ENCODE data around the gene TAS2R38.

Gene TAS2R38

DNA sequence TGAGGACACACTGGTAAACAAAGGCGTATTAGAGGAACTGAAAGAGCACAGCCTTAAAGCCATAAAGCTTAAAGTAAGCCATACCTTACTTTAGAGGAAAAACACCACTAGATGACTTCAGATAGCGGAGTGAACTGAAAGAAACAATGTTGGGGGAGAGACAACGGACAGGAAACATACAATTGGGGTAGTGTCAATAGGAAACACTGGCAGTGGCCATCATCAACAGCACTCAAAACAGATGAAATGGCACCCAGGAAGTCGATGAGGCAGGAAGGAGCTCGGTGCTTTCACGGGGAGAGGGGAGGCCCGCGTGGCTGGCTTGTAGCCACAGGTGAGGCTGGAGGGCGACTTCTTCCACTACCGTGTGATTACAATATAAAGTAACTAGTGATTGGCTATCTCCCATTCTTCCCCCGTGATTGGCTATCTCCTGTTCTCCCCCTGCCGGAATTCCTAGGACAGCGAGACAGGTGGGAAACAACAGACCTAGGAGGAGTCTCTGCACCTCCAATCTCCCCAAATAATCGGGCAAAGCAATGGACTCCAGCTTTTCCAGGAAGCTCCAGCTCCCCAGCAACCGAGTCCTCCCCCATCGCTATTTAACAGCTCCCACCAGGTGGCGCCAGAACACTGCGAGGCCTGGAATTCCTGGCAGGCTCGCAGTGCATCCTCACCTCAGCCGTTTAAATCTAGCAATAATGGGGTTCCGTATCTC, 2.4 kb upstream of the TAS2R38 start:
- DNase-seq (peak; percentile 84), ATAC-seq (peak; percentile 75)

DNA sequence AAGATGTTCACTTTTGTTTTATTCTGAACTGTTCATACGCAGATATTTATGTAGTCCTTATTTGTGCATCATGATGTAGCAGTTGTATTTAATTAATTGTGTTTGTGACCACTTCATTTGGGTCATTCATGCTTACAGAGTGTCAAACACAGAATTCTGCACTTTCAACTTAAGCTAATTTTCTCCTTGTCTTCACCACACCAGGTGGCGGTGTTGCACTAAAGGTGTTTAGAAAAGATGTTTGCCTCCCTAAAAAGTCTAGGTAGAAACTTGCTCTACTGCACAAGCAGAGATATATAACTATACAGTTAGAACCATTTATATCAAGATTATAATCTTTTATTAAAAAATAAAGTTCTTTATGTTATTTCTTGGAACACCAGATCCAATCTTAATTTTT, 1.3 kb upstream of the TAS2R38 start:
- ATAC-seq = no peak
- no peak for DNase-seq

DNA sequence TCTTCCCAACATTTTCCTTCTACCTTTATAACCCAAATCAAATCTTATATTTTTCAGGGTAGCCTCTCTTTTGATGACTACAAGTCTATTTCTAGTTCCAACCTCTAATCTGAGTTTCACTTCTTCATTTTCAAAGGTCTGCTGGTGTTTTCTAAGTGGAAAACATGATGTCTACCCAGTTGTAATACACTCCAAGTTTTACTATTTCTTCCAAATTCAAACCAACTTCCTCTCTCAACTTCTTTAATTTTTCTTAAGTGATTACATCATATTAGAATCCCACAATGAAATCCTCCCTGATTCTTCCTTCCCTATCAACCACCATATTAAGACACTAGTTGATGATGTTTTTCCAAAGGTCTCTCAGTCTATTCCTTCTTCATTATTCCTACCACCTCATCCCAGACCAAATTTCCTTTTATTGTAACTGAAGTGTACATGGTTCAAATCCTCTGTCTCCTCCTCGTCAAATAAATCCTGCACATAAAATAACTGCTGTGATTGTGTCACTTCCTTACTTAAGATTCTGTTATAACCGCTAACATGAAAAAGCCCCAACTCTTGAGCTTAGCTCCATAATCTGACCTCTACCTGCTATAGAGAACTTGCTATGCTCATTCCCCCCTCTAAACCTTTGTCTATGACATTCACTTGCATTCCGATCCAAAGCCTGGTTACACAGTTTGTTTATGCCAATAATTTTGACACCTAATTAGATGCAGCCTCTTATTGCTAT, 12.7 kb downstream of the TAS2R38 start:
- ATAC-seq (no peak), DNase-seq (no peak)

DNA sequence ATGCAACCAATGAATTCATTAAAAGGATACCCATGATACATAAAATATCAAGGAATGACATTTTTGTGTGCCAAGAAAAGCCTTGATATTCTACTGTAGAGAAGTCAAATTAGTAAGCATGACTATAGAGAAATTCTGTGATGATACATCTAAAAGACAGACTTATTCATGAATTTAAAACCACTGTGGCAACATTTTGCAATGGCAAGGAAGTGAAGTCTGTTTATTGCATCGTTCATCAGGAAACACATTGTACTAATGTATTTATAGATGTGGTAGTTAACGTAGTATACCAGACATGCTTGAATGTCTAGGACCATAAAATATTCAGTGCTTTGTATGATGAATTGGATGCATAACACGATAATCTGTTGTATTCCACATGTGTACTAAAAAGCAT, 17.5 kb downstream of the TAS2R38 start:
- DNase-seq (no peak), ATAC-seq (no peak)

GRCh38 chr7:141954334-141954733, 19.2 kb downstream of the TAS2R38 start:
- DNase-seq (no peak), ATAC-seq (no peak)

DNA sequence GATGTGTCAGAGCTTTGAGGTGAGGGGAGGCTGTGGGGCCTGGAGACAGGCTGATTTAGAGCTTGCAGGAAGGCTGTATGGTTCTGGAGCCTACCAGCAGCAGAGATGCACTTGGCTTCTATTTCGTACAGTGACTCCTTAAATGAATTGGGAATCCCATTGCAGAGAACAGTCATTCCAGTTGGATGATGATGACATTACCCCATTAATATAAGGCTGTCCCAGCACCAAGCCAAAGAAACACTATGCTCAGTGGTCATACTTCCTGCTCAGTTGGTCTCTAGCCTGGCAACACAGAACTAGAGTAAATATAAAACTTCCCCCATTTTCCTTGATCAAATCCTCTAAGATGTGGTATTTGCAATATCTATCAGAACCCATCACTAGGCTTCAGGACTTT, 21.1 kb downstream of the TAS2R38 start:
- no peak for ATAC-seq
- no peak for DNase-seq

GRCh38 chr7:141950806-141951205, 22.8 kb downstream of the TAS2R38 start:
- DNase-seq = no peak
- ATAC-seq = no peak

DNA sequence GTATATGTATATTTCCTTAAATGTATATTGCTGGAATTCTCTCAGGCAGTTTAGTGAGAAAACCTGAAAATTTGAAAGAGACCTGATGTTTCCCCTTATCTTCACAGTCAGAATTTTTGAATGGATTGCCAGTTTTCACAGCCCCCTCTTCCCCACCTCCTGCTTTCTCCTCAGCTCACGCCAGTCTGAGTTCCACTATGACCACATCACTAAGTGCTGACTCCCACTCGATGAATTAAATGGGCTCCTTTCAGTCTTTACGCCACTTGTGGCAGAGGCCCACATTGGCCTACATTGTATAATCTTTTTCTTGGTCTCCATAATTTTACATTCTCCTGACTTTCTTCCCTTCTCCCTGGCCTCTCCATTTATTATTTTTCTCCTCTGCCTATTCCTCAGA, 23.7 kb downstream of the TAS2R38 start:
- DNase-seq (no peak), ATAC-seq (no peak)

DNA sequence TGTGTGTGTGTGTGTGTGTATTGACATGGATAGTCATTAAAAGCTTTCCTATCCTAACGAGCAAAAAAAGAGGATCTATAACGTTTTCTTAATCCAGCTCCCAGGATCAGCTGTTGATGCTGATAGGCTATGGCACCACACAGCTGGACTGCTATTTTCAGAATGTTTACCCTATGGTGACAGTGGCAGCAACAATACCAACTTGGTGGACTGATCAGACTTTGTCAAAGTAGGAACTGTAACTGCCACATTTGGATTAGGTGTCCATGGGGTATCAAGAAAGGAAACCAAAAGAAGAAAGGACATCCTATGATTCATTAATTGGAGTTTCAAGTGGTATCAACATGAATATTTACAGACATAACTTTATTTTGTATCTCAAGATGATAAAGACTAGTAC, 24.1 kb downstream of the TAS2R38 start:
- ATAC-seq = no peak
- no peak for DNase-seq

- ATAC-seq (no peak), DNase-seq (no peak)
These were observed 24.6 kb downstream of the TAS2R38 start for GRCh38 chr7:141949021-141949420.

DNA sequence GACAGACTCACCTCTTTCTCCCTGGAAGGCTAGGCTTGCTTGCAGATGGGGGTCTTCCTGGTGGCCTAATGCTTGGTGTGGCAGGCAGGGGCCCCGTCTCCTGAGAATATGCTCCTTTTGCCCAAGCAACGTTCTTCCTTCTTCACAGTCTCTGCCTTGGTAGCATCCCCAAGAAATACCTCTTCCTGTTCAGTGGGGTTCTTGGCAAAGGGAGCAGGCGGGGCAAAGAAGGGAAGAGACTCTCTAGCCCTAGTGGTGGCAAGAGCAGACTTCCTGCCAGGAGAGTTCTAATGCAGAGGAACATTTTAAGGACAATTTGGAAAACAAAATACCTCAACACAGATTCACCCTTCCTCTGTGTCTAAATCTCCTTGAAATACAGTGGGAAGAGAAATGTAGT, 26.8 kb downstream of the TAS2R38 start, which contains the start of gene CLEC5A:
Gene CLEC5A (minus strand): TSS at position 179 of the 400 bp plus-strand sequence. CDS start 682 bp downstream, outside the sequence.
- no peak for DNase-seq
- ATAC-seq = no peak

GRCh38 chr7:141945356-141945755, 28.2 kb downstream of the TAS2R38 start:
- DNase-seq (peak; percentile 13), ATAC-seq (peak; percentile 82)

DNA sequence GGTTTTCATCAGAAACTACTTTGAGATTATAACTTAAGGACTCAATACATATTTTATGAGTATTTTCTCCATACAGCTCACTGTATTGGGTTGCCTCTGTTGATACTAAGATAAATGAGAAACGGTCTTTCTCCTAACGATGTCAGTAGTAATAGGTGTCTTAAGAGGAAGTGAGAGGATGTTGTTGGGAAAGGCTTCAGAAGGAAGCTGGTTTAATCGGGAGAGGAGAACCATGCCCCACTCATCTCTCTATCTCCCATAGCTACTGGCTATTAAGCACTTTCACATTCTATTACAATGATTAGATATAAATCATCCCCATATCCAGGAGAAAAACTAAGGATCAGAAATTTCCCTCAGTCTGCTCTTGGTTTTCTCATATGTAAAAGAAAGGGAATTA, 28.8 kb downstream of the TAS2R38 start:
- ATAC-seq (no peak), DNase-seq (no peak)

- DNase-seq (no peak), ATAC-seq (no peak)
These were observed 29.7 kb downstream of the TAS2R38 start for GRCh38 chr7:141943846-141944245.

- ATAC-seq (no peak), DNase-seq (no peak)
These were observed 32.5 kb downstream of the TAS2R38 start for GRCh38 chr7:141941075-141941474.

DNA sequence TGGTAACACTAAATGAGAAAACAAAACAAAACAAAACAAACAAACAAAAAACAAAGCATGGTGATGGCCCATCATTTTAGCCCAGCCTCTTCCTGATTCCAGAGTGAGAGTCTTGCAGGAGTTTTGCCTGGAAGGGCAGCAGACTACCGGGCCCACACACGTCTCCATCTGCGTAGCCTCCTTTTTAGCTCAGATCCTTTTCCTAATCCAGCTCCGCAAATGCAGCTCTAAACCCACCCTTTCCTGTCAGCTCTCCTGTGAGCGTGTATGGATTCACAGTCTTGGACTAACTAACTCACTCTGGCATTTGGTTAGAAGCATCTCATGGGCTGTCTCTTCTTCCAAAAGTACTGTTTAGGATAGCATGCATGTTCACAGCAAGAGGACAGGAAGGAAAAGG, 43.4 kb downstream of the TAS2R38 start:
- ATAC-seq = no peak

DNA sequence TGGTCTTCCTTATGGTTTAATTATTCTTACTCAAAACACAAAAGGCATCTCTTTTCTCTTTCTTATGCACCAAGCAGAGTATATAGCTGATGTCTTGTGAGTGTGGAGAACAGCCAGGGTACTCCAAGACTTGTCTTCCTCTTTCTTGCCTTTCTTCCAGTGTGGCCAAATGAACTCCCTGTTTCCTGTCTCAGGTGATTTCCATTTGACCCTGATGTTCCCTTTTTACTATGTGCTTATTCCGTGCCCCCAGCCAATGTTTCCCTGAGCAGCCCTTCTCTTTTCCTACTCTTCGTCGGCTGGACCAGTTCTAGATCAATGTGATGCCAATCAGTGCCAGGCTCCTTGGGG, 44.8 kb downstream of the TAS2R38 start:
- ATAC-seq (no peak), DNase-seq (no peak)

More for the DNA sequence above, 43.4 kb downstream of the TAS2R38 start:
- no peak for DNase-seq

- no peak for DNase-seq
- ATAC-seq = no peak
These were observed 45.3 kb downstream of the TAS2R38 start for GRCh38 chr7:141928146-141928844.

All from stimulated activated naive CD8-positive, alpha-beta T cell treated with anti-CD3 and anti-CD28 coated beads, Interleukin-15, Interleukin-2, amounts not matched to agents 100 U/mL and 50 U/mL, for 24 hours (primary cell).